CD4-positive, alpha-beta T cell (primary cell): ENCODE results near the gene ANKRD16. TPM values are rescaled to one million over a fixed set of nuclear protein-coding genes. Genes with fewer than 3 reads are reported as not detected.

Experiments
- ATAC-seq: fragments of 200-7000 bp; cut with Tn5 transposase; one replicate; pipeline ENCODE4 v1.10.0; 2022; ENCODE audit warnings: mild to moderate bottlenecking; ENCODE audit not compliant: poor library complexity
- CTCF ChIA-PET: fragments of 350-600 bp; sonication (Branson Sonifier 250); formaldehyde crosslinking; loops from one replicate; lab custom pipeline; 2021; ENCODE audit warnings: antibody characterized with exemption, inconsistent platforms; lab: Charles Lee
- POLR2A ChIA-PET: fragments of 350-600 bp; sonication (Branson Sonifier 250); formaldehyde crosslinking; loops from one replicate; lab custom pipeline; 2021; ENCODE audit warnings: antibody characterized with exemption, inconsistent platforms; lab: Charles Lee
- DNase-seq, 14 experiments: peaks; one replicate each; pipeline ENCODE4 v3.0.0-alpha.2; 2013 to 2020; ENCODE audit warnings: mixed read lengths in 2 of 14
- H3K27ac ChIP-seq, 2 donors: one replicate each; pipeline versions ENCODE4 v1.5.1 to v1.7.0; 2013; ENCODE audit warnings: low read length in 2 of 2, low read depth in 1 of 2, mild to moderate bottlenecking in 1 of 2
- H3K27me3 ChIP-seq, 2 experiments: 1 replicate in 1 of 2; 2 replicates in 1 of 2; pipeline versions ENCODE4 v1.6.1 to v1.7.0; 2013; ENCODE audit warnings: low read length in 2 of 2, control low read depth in 1 of 2, mild to moderate bottlenecking in 1 of 2, moderate library complexity in 1 of 2; ENCODE audit not compliant: insufficient read depth in 2 of 2, control insufficient read depth in 1 of 2
- H3K36me3 ChIP-seq: one replicate; pipeline ENCODE4 v1.6.1; 2013; ENCODE audit warnings: low read length, control low read depth; ENCODE audit not compliant: insufficient read depth
- H3K4me1 ChIP-seq: one replicate; pipeline ENCODE4 v1.6.1; 2013; ENCODE audit warnings: low read length, control low read depth; ENCODE audit not compliant: insufficient read depth
- H3K4me3 ChIP-seq: one replicate; pipeline ENCODE4 v1.5.1; 2013; ENCODE audit warnings: mild to moderate bottlenecking, low read length, moderate library complexity
- H3K9me3 ChIP-seq, 2 experiments: 1 replicate in 1 of 2; 2 replicates in 1 of 2; pipeline versions ENCODE4 v1.6.1 to v1.7.0; 2013; ENCODE audit warnings: low read length in 2 of 2, mild to moderate bottlenecking in 2 of 2, control low read depth in 1 of 2, moderate library complexity in 1 of 2; ENCODE audit not compliant: control insufficient read depth in 1 of 2, insufficient read depth in 1 of 2
- H3K27ac Mint-ChIP-seq: one replicate; pipeline ENCODE4 v1.8.0; 2020; ENCODE audit warnings: mixed read lengths
- H3K27me3 Mint-ChIP-seq: one replicate; pipeline ENCODE4 v1.8.0; 2021; ENCODE audit warnings: mixed read lengths
- H3K36me3 Mint-ChIP-seq: one replicate; pipeline ENCODE4 v1.8.0; 2021; ENCODE audit warnings: low read depth, mixed read lengths
- H3K4me1 Mint-ChIP-seq: one replicate; pipeline ENCODE4 v1.8.0; 2021; ENCODE audit warnings: low read depth, mixed read lengths
- H3K4me3 Mint-ChIP-seq: one replicate; pipeline ENCODE4 v1.8.0; 2020; ENCODE audit warnings: mild to moderate bottlenecking, mixed read lengths
- H3K9me3 Mint-ChIP-seq: one replicate; pipeline ENCODE4 v1.8.0; 2020; ENCODE audit warnings: mixed read lengths
- intact Hi-C, 2 experiments: fragments of 100-400 bp; cut with DNase I in 1 of 2; cut with micrococcal nuclease in 1 of 2; formaldehyde crosslinking; loops; one replicate each; pipeline versions ENCODE4 v1.15.1 to v1.9.0; 2023 to 2025; cut with DNase I, micrococcal nuclease
- total RNA-seq, 174 experiments: library from RNA in 2 of 174; stranded (reverse) in 2 of 174; gene quantifications; one replicate each; pipeline ENCODE4 v1.2.3 and lab custom pipeline; 2021 to 2026
- TF ChIP-seq, protein P1 (sequence below): fragments of 200-600 bp; IDR thresholded peaks from one replicate; pipeline ENCODE4 v1.8.0; 2022; ENCODE audit warnings: antibody characterized with exemption, mild to moderate bottlenecking

Gene ANKRD16
- total RNA-seq, 2 experiments from 2014 or later: 1.4 to 1.8 TPM

DNA sequence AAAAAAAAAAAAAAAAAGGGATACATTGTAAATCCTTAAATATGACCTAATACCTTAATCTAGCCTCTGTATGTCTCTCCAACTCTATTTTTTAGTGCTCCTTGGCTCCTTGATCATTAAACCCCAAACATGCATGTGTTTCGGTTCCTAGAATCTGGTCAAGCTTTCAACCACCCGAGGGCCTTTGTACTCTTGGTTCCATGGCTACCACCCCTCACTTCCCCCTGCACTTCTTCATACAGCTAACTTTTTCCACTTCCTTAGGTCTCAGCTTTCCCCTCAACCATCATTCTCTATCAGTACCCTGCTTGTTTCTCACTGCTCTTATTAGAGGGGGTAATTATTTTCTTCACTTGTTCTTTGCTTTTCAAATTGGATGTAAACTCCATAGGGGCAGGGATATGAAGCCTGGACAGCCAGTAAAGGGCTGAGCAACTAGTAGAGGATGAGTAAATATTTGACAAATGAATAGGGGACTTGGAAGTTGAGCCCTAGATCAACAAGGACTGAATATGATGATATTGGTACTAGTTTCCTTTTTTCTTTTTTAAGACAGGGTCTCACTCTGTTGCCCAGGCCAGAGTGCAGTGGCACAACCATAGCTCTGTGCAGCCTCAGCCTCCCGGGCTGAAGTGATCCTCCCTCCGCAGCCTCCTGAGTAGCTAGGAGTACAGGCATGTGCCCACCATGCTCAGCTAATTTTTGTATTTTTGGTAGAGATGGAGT, 72.2 kb downstream of the ANKRD16 start:
- TF ChIP-seq, protein P1, sequence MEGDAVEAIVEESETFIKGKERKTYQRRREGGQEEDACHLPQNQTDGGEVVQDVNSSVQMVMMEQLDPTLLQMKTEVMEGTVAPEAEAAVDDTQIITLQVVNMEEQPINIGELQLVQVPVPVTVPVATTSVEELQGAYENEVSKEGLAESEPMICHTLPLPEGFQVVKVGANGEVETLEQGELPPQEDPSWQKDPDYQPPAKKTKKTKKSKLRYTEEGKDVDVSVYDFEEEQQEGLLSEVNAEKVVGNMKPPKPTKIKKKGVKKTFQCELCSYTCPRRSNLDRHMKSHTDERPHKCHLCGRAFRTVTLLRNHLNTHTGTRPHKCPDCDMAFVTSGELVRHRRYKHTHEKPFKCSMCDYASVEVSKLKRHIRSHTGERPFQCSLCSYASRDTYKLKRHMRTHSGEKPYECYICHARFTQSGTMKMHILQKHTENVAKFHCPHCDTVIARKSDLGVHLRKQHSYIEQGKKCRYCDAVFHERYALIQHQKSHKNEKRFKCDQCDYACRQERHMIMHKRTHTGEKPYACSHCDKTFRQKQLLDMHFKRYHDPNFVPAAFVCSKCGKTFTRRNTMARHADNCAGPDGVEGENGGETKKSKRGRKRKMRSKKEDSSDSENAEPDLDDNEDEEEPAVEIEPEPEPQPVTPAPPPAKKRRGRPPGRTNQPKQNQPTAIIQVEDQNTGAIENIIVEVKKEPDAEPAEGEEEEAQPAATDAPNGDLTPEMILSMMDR: no peak
- Histone ChIP-seq H3K36me3 (no peaks in the 10 kb centered on the region), H3K4me1 (peaks cover 25% of the 10 kb centered on the region), H3K4me3 (no peak overlapping the region), H3K27me3 (no peaks in the 10 kb centered on the region), H3K27ac (no peak overlapping the region), H3K9me3 (no peaks in the 10 kb centered on the region)
- POLR2A ChIA-PET: interaction anchor here (0.5 to 1.1 kb wide), 2 partner anchors 72 to 830 kb away, joined by 3 to 4 read pairs; partner anchors contain the start of genes ANKRD16 and FBH1
- Mint-ChIP-seq H3K27ac (peak overlapping the region; percentile 89), H3K36me3 (peaks cover 11% of the 10 kb centered on the region), H3K4me3 (peak overlapping the region; percentile 68), H3K27me3 (no peaks in the 10 kb centered on the region), H3K9me3 (no peaks in the 10 kb centered on the region), H3K4me1 (peaks cover 30% of the 10 kb centered on the region)
- DNase-seq (no peak), ATAC-seq (no peak)
- CTCF ChIA-PET: interaction anchor here (0.7 kb wide), 1 partner anchor 533 kb away, joined by 3 read pairs; no protein-coding TSS in a partner anchor
- intact Hi-C loops: loop anchor here in 1 of 2 experiments (5.0 kb wide), 1 partner anchor 270 kb away; the partner anchor contains the start of gene RBM17

GRCh38 chr10:5816170-5816569, 73.5 kb downstream of the ANKRD16 start:
- no peak overlapping the region for H3K4me3 Mint-ChIP-seq
- intact Hi-C loops: loop anchor here in 1 of 2 experiments (5.0 kb wide), 1 partner anchor 271 kb away; the partner anchor contains the start of gene RBM17

More at GRCh38 chr10:5816170-5816569, 73.5 kb downstream of the ANKRD16 start:
- DNase-seq (no peak), ATAC-seq (no peak)
- H3K4me1 Mint-ChIP-seq: peaks cover 43% of the 10 kb centered on the region
- no peaks in the 10 kb centered on the region for H3K9me3 Mint-ChIP-seq
- H3K9me3 ChIP-seq: no peaks in the 10 kb centered on the region
- peak overlapping the region in 1 of 2 donors; percentile 56 for H3K27ac ChIP-seq
- TF ChIP-seq, protein P1: no peak
- peaks cover 32% of the 10 kb centered on the region for H3K4me1 ChIP-seq
- H3K27me3 ChIP-seq: no peaks in the 10 kb centered on the region
- H3K36me3 Mint-ChIP-seq: peaks cover 16% of the 10 kb centered on the region
- POLR2A ChIA-PET: no interaction called here
- peak overlapping the region; percentile 89 for H3K27ac Mint-ChIP-seq
- no peak overlapping the region for H3K4me3 ChIP-seq
- no peaks in the 10 kb centered on the region for H3K27me3 Mint-ChIP-seq
- H3K36me3 ChIP-seq: no peaks in the 10 kb centered on the region
- CTCF ChIA-PET: no interaction called here
